Calu3 (cell line): ENCODE results near the gene TPRA1. TPM values are rescaled to one million over a fixed set of nuclear protein-coding genes. Genes with fewer than 3 reads are reported as not detected.

Source experiments
- BruUV-seq: library from RNA; stranded (reverse); fragments of 400-500 nt; replicated peaks from 2 replicates; lab custom pipeline; 2021; lab: Mats Ljungman, UMichigan
- CTCF ChIA-PET: fragments of 300-600 bp; sonication (Branson Sonifier 250); formaldehyde crosslinking; loops from one replicate; lab custom pipeline; 2022; ENCODE audit warnings: antibody characterized with exemption; lab: Charles Lee
- DNase-seq: peaks from one replicate; pipeline ENCODE4 v3.0.0; 2022
- H3K27ac Mint-ChIP-seq: one replicate; pipeline ENCODE4 v1.8.0; 2022; ENCODE audit warnings: mixed read lengths; ENCODE audit not compliant: unreplicated experiment
- H3K27me3 Mint-ChIP-seq: one replicate; pipeline ENCODE4 v1.8.0; 2022; ENCODE audit warnings: mixed read lengths; ENCODE audit not compliant: unreplicated experiment
- H3K36me3 Mint-ChIP-seq: one replicate; pipeline ENCODE4 v1.8.0; 2022; ENCODE audit warnings: mild to moderate bottlenecking, moderate library complexity, mixed read lengths; ENCODE audit not compliant: insufficient read depth, unreplicated experiment
- H3K4me1 Mint-ChIP-seq: one replicate; pipeline ENCODE4 v1.8.0; 2022; ENCODE audit warnings: mild to moderate bottlenecking, low read depth, mixed read lengths; ENCODE audit not compliant: unreplicated experiment
- H3K4me3 Mint-ChIP-seq: one replicate; pipeline ENCODE4 v1.8.0; 2022; ENCODE audit warnings: mild to moderate bottlenecking, low read depth, moderate library complexity, mixed read lengths; ENCODE audit not compliant: unreplicated experiment
- H3K9me3 Mint-ChIP-seq: one replicate; pipeline ENCODE4 v1.8.0; 2022; ENCODE audit warnings: low read depth, mixed read lengths; ENCODE audit not compliant: unreplicated experiment
- CTCF ChIP-seq: fragments of 200-600 bp; IDR thresholded peaks from one replicate; pipeline ENCODE4 v1.8.0; 2022; ENCODE audit warnings: antibody characterized with exemption; ENCODE audit not compliant: unreplicated experiment
- intact Hi-C: fragments of 100-400 bp; cut with micrococcal nuclease; formaldehyde crosslinking; loops from one replicate; pipeline ENCODE4 v1.10.0; 2022; ENCODE audit not compliant: unreplicated experiment
- total RNA-seq: library from RNA; stranded (reverse); gene quantifications from 2 replicates; pipeline ENCODE4 v1.2.3, GENCODE V29; 2022

The TPRA1 gene
- total RNA-seq, 1 experiment from 2014 or later: 66.4 TPM

DNA sequence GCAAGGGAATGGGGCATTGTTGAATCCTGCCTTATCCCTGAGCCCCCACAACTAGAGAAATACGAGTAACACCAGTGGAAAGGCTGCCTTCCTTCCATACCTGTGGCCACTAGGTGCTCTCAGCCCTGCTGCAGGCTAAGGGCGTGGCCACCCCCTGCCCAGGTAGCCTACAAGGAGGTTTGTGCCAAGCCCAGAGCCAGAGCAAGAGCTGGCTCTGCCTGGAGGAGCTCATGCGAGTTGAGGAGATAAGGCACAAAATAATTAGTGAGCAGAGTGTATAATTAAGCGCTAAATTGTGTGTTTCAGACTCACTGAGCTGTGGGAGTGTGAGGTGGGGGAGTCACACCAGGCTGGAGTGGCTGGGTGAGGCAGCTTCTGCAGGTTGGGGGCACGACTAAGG lies 49.2 kb downstream of the TPRA1 start:
- no TSS peak for BruUV-seq
- H3K27me3 Mint-ChIP-seq: peaks cover 79% of the 10 kb centered on the region
- H3K4me1 Mint-ChIP-seq: no peaks in the 10 kb centered on the region
- intact Hi-C loops: loop anchor here (5.0 kb wide), 3 partner anchors 84 to 1019 kb away; partner anchors contain the start of gene CHST13
- CTCF ChIA-PET: no interaction called here
- no peak overlapping the region for H3K27ac Mint-ChIP-seq
- no peak for DNase-seq
- H3K4me3 Mint-ChIP-seq: no peak overlapping the region
- TF ChIP-seq CTCF: no peak
- no peaks in the 10 kb centered on the region for H3K9me3 Mint-ChIP-seq
- H3K36me3 Mint-ChIP-seq: no peaks in the 10 kb centered on the region

GRCh38 chr3:127539366-127540060 lies 51.0 kb downstream of the TPRA1 start:
- Mint-ChIP-seq H3K27ac (no peak overlapping the region), H3K4me3 (no peak overlapping the region), H3K9me3 (no peaks in the 10 kb centered on the region), H3K36me3 (no peaks in the 10 kb centered on the region), H3K27me3 (peaks cover 94% of the 10 kb centered on the region), H3K4me1 (no peaks in the 10 kb centered on the region)
- CTCF ChIA-PET: interaction anchor here (0.7 kb wide), 1 partner anchor 30 kb away, joined by 3 read pairs; no protein-coding TSS in a partner anchor
- no peak for DNase-seq
- no peak for TF ChIP-seq CTCF
- intact Hi-C loops: loop anchor here (5.0 kb wide), 3 partner anchors 82 to 1017 kb away; partner anchors contain the start of gene CHST13
- no TSS peak for BruUV-seq

- CTCF ChIA-PET: interaction anchor here (1.4 kb wide), 1 partner anchor 73 kb away, joined by 4 read pairs; no protein-coding TSS in a partner anchor
- Mint-ChIP-seq H3K27ac (no peak overlapping the region), H3K4me3 (no peak overlapping the region), H3K36me3 (no peaks in the 10 kb centered on the region), H3K27me3 (peaks cover 99% of the 10 kb centered on the region), H3K4me1 (no peaks in the 10 kb centered on the region), H3K9me3 (no peaks in the 10 kb centered on the region)
- no peak for DNase-seq
- intact Hi-C loops: no loop called here
- no TSS peak for BruUV-seq
- no peak for TF ChIP-seq CTCF
These were observed 52.0 kb downstream of the TPRA1 start for GRCh38 chr3:127538569-127538968.

- DNase-seq: no peak
- Mint-ChIP-seq H3K36me3 (no peaks in the 10 kb centered on the region), H3K27me3 (peaks cover 85% of the 10 kb centered on the region), H3K4me1 (no peaks in the 10 kb centered on the region), H3K4me3 (no peak overlapping the region), H3K27ac (no peak overlapping the region), H3K9me3 (no peaks in the 10 kb centered on the region)
- intact Hi-C loops: no loop called here
- no TSS peak for BruUV-seq
- TF ChIP-seq CTCF: no peak
- CTCF ChIA-PET: interaction anchor here (0.6 to 1.4 kb wide), 3 partner anchors 28 to 877 kb away, joined by 3 to 5 read pairs (median 4); no protein-coding TSS in a partner anchor
These were observed 53.4 kb downstream of the TPRA1 start for GRCh38 chr3:127536830-127537812.
